Right kidney (tissue), 1 donor: ENCODE data around the gene RNF183.
A peak's percentile ranks its signal among the peaks of the same experiment; 100 is the strongest.
"Not testable (repeated sequence)": the region's sequence is repeated elsewhere in the genome, so short reads cannot be mapped to it uniquely, and the experiment has no call there.

ENCODE experiments used
- DNase-seq: peaks from one replicate; pipeline ENCODE4 v3.0.0-alpha.2; 2016

The RNF183 gene

DNA sequence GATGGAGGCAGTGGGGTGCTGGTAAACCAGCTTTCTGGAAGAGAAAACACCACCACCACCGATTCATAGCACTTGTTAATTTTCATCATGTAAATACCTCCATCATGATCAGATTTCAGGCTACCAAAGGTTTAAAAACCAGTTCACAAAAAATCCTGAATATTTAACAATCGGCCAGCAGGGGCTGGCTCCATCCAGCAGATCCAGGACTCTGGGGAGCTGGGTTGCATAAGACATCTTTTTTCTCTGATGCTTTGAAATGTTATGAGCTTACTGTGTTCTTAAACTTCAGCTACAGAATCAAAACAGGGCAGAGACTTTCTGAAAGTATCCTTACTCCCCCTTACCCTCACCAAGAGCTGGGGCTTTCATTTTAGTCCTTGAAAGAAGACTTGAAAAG lies 14.6 kb upstream of the RNF183 start:
- DNase-seq, result no peak

DNA sequence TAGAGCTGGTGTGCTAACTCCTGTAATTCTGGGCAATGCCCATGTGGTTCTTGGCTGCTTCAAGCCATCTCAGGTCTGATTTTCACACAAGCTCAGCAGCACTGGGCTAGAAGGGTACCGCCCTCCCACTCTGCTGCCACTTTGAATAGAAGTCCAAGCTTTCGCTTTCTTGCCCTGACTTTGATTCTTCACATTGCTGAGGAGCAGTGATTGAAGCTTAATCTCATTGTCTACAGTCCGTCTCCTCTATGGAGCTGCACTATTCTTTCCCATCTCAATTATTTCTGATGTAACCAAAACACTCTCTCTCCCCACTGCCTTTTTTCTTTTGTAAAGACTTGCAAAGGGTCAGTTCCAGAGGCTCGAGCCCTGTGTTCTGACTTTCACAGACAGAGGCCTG lies 12.9 kb upstream of the RNF183 start:
- DNase-seq, result no peak

DNA sequence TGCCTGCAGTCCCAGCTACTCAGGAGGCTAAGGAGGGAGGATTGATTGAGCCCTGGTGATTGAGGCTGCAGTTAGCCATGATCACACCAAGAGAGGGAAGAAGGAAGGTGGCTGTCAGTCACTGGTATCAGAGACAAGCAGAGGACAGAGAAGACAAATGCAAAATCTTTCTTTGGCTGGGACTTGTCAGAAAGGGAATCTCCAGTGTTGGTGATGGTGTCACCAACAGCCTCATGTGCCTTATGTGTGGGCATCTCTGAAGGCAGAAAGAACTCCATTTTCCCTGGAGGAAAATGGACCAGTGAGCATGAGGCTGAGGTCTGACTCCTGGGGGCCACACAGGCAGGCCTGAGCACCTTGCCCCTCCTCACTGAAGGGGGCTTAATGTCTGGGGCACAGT lies 12.1 kb upstream of the RNF183 start:
- no peak for DNase-seq

GRCh38 chr9:113313261-113313660 lies 10.1 kb upstream of the RNF183 start:
- DNase-seq, result no peak

GRCh38 chr9:113311961-113312360 lies 8.8 kb upstream of the RNF183 start:
- no peak for DNase-seq

- DNase-seq, result no peak
These were observed 7.4 kb upstream of the RNF183 start for GRCh38 chr9:113310538-113310937.

DNA sequence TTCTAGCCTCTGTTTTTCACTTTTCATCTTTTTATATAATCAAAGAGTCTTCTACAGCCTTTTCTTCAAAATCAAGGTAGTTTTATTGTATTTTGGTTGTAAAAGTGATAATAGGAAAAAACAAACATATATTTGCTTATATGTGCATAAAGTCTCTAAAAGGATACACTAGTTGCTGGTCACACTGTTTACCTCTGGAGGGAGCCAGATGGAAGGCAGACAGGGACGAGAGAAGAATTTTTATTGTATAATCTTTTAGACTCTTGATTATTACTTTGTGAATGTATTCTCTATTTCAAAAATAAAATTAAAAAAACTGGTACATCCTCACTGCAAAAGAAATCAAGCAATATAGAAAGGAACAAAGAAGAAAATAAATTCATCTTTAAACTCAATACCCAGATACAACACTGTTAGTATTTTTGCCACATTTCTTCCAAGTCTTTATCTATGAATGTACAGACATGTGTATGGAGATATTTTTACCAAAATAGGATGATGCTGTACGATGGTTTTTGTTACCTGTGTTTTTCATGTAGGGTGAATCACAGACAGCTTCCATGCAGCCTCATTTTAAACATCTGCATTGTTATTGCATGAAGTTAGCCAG lies 6.1 kb upstream of the RNF183 start:
- DNase-seq, result no peak

GRCh38 chr9:113307396-113307975 lies 4.3 kb upstream of the RNF183 start:
- no peak for DNase-seq

DNA sequence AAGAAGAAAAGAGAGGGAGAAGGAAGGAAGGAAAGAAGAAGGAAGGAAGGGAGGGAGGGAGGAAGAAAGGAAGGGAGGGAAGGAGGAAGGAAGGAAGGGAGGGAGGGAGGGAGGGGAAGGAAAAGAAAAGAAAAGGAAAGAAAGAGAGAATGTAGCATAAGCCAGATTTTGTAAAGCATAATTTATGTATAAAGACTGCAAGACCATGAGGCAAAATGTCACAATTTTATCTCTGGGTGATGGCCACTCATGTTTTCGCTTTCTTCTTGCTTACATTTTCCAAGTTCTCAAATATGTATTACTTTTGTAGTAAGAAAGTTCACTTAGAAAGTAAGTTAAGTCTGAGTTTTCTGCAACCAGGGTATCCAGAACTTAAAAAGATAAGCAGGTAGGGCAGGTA lies 3.4 kb upstream of the RNF183 start:
- no peak for DNase-seq

- no peak for DNase-seq
These were observed 1.6 kb downstream of the RNF183 start for GRCh38 chr9:113301548-113301947.

DNA sequence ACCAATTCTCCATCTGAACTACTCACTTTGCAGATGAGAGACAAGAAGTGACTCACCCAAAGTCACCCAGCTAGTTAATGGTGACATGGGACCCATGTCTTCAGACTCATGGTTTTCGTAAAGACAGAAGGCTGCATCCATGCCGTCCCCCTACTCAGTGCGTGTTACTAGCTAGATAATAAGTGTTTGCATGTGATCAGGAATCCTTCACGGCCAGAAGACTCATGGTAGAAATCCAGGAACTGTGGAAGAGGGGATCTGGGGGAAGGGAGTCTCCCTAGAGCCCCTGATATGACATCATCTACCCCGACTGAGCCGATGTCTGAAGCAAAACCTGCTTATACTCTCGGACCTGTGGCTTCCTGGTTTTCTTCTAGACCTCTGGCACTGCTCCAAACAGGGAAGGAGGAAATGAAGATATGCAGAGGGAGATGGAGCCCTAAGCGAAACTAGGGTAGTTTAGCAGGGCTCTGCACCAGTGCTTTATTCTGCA lies 3.3 kb downstream of the RNF183 start:
- no peak for DNase-seq

- DNase-seq, result no peak
These were observed 4.0 kb downstream of the RNF183 start for GRCh38 chr9:113298924-113299770.

DNA sequence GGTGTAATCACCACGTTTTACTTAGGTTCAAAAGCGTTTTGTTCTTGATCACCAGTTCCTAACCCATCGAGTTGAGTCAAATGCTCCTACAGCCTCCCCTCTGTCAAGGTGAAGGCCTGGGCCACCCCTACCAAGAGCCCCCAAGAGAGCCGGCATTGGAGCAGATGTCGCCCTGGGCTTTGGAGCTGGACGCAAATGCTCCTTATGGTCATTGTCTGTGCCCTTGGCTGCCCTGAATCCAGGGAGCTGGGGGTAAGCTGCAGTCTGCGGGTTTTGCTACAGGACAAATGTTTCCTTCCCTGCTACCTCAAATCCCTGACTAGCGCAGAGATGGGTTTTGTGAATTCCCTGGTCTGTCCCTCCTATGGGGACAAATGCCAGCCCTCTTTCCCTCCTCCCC lies 4.9 kb downstream of the RNF183 start:
- no peak for DNase-seq

DNA sequence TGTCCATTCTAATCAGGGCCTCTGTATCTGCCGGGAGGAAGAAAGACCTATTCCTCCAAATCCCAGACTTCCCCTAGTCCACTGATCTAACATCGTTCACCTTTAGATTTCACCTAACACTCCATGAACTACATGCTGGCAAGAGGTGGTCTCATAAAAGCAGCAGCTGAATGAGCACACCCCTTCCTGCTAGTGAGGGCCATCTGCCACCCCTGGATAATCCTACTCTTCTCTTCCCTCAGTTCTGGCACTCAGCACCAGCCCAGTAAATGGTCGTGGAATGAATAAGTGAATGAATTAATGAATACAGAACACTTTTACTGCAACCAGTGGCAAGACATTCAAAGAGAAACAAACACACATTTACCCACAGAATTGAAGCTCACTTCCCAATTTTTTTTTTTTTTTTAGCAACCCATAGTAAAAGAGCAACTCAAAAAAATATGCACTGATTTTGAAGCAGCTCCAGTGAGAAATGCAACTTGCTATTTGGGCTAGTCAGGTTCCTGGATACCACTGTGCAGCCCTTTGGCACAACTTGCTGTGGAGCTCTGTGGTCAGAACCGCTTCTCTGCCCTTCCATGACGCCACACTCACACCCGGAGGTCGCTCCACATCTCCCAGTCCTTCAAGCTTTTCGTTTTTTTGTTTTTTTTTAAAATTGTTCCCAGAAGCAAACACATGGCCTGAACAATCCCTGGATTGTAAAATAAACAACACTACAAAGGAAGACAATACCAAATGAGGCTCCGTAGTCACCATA lies 6.2 kb downstream of the RNF183 start:
- DNase-seq, result no peak

DNA sequence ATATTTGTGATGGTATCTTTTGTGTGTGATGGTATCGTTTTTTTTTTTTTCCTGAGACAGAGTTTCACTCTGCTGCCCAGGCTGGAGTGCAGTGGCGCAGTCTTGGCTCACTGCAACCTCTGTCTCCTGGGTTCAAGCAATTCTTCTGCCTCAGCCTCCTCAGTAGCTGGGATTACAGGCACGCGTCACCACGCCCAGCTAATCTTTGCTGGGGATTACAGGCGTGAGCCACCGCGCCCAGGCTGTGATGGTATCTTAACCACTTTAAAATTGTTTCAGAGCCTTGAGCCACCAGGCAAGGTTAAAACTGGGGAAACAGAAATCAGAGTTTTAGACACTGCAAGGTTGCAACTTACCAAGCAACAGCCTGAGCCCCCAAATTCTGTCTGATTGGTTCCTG lies 6.9 kb downstream of the RNF183 start:
- DNase-seq, result not testable (repeated sequence)

GRCh38 chr9:113293285-113293878 lies 9.8 kb downstream of the RNF183 start:
- DNase-seq, result no peak

DNA sequence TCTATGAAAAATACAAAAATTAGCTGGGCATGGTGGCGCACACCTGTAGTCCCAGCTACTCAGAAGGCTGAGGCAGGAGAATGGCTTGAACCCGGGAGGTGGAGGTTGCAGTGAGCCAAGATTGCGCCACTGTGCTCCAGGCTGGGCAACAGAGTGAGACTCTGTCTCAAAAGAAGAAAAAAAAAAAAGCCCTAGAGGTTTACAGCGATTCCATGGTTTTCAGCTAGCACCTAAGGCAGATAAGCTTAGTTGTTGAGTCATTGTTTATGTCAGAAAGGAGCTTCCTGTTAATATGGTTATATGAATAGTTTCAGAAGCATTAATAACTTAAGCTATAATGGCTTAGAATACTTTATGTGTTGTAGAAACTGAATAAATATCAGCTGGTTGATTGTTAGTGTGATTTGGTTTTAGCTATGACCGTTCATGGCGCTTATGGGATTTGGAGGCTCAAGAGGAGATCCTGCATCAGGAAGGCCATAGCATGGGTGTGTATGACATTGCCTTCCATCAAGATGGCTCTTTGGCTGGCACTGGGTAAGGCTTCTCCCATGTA lies 13.0 kb downstream of the RNF183 start:
- DNase-seq, result no peak

DNA sequence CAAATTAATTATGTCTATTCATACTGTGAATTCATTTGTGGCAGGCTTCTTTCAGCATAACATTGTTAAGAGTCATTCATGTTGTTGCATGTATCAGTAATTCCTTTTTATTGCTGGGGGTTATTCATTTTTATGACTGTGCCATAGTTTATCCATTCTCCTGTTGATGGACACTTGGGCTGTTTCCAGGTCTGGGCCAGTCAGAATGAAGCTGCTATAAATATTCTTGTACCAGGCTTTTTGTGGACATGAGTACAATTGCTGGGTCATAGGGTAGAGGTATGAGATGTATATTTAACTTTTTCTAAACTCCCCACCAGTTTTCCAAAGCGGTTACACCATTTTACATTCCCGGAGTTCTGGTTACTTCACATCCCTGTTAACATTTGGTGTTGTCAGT lies 14.1 kb downstream of the RNF183 start:
- DNase-seq, result no peak

GRCh38 chr9:113281356-113281755 lies 21.8 kb downstream of the RNF183 start:
- no peak for DNase-seq

DNA sequence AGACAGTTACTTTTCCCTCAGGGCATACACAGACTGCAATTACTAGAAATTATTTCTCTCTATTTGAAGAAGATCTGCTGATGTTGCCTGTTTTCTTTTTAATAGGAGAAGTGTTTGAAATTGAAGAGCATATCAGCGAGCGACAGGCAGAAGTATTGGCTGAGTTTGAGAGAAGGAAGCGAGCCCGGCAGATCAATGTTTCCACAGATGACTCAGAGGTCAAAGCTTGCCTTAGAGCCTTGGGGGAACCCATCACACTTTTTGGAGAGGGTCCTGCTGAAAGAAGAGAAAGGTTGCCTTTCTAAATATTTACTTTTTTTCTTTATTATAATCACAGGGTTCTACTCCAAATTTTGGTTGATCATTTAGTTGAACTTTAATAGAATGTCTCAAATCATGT lies 24.3 kb downstream of the RNF183 start:
- no peak for DNase-seq

DNA sequence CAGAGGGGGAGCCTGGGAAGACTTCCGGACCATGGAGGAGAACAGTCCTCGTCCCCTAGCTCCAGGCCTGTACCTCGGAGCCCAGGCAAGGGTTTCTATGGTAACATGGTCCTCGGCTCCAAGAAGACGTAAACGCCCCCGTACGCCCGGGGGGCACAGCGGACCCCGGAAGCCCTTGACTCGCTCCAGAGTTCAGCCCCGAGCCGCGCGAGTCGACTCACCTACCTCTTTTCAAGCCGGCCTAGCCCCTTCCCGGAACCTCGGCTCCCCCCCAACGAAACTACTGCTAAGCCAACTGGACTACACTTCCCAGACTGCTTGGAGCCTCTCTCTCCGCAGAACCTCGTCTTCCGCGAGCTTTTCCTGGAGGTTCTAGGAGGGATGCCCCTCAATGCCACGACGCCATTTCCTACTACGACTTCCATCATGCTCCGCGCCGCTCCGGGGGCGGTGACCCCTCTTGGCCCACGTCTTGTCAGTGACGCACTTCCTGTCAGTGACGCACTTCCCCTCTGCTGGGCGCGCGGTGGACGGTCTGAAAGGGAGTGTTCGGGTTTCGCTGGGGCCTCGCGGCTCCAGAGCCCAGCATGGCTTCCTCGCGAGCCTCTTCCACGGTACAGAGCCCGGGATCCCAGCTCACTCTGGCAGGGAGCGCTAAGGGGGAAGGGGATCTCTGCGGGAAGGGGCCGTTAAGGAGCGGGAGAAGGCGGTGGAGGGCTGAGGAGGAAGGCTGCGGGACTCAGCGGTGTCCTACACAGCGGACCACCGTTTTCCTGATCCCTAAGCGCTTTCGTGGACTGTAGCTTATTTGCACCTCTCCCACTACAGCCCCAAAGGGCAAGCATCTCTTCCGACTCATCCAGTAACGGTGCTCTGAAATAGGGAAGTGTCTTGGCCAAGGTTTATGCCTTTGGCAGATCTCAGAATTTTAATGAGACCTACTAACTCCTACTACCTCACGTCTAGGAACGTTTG lies 27.7 kb downstream of the RNF183 start, which contains the start of the genes CDC26 and PRPF4:
Gene CDC26 (minus strand): TSS at position 416 of the 975 bp plus-strand sequence. CDS start 3,065 bp downstream, outside the sequence.
Gene PRPF4 (plus strand): TSS at position 502 of the 975 bp plus-strand sequence. CDS start 86 bp downstream, at position 588.
- peak; percentile 94 for DNase-seq
